GM21447 (cell line): ENCODE data around the gene CELF4.
"Not testable (repeated sequence)": the region's sequence is repeated elsewhere in the genome, so short reads cannot be mapped to it uniquely, and the experiment has no call there.

Experiments
- ATAC-seq: cut with Tn5 transposase; IDR thresholded peaks from one replicate; pipeline ENCODE4 v1.9.1; 2021; ENCODE audit not compliant: unreplicated experiment

Gene CELF4

DNA sequence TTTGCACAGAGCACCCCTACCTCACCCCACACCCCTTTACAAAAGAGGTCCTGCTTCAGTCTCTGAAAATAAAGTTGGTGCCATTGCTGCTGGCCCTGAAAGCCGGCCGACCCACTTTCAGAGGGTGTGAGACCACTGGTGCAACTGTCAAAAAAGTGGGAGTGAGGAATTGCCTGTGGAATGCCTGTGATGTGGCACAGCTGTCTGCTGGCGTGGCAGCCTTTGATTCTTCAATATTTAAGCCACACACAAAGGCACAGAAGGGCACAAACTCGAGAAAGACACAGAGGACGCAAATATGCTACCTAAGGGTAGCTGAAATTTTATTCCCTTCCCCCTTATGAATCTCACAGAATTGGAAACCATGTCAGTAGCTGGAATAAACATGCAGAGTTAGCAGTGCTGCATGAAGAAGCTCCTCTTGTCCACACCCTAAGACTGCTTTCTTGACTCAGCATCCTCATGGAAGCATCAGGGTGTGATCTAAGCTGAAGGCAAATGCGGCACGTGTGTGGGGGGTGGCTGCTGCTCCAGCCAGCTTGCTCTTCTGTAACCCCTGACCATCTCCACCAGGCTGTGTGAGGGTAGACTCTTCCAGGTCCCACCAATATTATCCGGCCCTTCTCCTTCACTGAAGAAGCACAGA lies 92.3 kb downstream of the CELF4 start:
- ATAC-seq: no peak

DNA sequence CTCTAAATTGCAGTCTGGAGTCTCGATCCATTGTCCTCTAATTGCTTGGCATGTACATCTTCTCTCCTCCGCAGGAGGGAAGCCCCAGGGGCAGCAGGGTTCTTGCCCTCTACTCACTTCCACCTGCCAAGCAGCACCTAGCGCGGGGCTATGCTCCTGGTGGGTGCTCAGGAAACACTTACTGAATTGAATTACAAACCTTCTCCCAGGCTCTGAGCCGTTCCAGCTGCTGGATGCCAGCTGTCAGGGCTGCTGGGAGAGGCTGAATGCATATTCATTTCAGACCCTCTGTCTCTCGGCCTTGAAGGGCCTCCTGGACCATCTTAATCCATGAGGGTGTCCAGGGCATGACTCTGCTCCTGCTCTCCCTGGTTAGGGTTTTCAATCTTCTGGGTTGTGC lies 94.0 kb downstream of the CELF4 start:
- ATAC-seq: no peak

DNA sequence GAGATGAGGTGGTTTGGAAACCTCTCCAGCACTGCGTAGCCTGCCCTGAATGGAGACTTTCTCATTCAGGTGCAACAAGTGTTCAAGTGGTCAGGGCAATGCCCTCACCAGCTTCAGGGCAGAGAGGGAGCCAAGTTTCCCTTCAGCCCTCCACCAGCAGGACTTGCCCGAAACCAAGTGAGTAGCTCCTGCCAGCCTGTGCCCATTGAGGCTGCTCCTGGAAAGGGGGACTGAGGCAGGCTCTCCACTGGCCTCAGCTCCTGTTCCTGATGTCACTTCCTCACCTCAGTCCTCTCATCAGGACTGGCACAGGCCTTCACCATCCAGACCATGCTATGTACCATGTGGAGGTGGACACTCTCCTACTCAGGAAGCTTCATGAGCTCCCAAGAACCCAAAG lies 94.6 kb downstream of the CELF4 start:
- no peak for ATAC-seq

DNA sequence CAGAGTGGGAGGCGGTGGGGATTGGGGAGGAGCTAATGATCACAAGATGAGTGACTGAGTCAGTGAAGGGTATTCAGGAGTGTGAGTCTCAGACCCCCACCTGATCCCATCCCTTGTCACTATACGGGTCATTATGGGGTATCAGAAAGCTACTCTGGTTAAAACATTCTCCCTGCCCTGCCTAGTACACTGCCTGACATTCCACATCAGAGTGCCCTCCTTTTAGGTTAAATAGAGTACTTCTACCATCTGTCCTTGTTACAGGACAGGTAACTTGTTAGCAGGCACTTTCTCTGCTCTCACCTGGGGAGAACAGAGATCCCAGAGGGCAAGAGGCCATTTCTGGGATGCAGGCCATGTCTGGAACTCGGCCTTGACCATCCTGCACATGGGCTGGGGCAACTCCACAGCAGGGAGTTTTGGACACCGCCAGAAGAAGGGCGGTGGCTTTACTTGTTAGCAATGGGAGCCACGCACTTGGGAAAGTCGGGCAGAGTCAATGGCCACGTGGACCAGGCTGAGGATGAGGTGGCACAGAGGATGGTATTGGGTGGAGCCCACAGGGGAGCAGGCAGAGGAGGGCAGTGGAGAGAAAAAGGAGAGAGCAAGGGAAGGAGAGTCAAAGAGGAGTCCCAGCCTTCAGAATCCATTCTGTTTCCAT lies 98.5 kb downstream of the CELF4 start:
- ATAC-seq: no peak

DNA sequence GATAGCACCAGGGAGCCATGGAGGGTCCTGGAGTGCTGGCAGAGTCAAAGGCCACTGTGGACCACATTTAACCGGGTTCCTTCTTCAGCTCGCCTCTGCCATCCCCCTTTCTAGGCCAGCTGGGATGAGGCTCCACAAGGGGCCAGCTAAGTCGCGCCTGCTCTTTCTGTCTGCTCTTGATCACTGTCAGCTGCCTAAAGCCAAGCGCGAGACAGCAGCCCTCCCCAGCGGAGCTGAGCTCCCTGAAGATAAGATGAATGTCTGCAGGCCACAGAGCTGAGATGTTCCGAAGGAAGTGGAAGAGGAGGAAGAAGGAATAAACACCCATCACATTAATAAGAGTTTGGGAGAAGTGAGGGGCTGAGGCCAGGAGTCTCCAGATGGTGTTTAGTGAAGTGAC lies 99.6 kb downstream of the CELF4 start:
- ATAC-seq: no peak

DNA sequence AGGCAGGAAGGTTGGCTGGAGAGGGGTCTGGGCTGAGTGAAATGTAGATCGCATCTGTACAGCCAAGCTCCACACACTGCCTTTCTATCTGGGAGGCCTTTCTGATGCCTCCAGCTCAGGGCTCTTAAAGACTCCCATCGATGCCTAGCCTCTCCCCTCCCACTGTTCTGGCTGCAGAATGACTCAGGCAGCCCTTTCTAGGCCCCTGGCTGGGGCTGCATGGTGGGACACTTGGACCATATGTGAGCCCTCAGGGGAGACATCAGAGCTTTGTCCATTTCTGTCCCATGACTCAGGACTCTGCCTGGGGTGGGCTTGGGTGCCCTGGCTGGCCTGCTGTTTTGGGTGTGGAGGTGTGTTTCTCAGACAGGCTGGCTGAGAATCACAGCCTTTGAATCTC lies 101.3 kb downstream of the CELF4 start:
- no peak for ATAC-seq

DNA sequence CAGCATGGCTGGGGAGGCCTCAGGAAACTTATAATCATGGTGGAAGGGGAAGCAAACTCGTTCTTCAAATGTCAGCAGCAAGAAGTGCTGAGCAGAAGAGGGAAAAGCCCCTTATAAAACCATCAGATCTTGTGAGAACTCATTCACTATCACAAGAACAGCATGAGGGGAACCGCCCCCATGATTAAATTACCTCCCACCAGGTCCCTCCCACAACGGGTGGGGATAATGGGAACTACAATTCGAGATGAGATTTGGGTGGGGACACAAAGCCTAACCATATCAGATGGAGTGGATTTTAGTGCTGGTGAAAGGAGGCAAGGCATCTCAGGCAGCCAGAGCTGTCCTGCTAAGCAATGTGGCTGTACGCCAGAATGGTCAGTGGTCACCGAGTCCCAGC lies 104.3 kb downstream of the CELF4 start:
- not testable (repeated sequence) for ATAC-seq

DNA sequence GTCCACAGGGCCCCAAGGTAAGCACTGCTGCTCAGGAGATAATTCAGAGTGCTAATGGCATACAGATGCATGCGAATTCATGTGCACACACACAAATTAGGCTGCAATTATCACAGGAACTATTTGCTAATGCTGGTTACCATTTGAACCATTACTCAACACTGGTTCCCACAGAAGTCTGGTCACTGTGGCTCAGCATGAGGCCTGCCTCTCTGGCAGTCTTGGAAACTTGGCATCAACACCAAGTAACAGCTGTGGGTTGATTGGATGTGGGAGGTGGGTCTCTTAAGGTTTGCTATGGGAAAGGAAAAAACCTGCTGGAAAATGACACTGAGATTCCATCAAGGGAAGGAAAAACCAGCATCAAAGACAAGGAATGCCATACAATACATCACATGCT lies 105.0 kb downstream of the CELF4 start:
- no peak for ATAC-seq

DNA sequence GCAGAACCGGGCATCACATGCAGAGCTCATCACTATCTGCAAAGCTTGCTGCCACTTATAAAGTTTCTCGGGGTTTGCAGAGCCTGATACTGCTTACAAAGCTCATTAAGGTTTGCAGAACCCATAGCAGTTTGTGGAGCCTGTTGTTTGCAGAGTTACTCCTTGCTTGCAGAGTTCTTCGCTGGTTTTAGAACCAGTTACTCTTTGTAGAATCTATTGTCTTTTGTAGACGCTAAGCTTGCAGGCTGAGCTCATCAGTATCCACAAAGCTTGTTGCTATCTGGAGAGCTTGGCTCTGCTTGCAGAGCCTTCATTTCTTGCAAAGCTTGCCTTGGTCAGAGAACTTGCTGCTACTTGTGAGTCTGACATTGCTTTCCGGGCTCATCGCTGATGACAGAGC lies 106.9 kb downstream of the CELF4 start:
- ATAC-seq: no peak

DNA sequence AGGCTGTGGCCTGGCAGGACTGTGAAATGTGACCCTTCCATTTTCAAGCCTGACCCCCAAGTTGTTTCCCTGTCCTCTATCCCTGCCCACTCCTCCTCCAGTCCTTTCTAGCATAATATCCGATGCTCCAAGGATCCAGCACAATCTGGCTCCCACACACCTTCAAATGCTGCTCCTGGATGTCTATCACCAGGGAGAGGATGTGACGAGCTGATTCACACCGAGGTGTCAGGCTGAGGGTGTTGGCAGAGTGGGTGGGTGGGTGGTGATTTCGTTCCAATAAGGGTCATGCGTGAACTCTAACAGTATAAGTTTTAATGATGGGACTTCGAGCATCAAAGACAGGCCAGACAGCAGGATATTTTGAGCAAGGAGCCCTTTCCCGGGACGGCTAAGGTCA lies 107.8 kb downstream of the CELF4 start:
- no peak for ATAC-seq

DNA sequence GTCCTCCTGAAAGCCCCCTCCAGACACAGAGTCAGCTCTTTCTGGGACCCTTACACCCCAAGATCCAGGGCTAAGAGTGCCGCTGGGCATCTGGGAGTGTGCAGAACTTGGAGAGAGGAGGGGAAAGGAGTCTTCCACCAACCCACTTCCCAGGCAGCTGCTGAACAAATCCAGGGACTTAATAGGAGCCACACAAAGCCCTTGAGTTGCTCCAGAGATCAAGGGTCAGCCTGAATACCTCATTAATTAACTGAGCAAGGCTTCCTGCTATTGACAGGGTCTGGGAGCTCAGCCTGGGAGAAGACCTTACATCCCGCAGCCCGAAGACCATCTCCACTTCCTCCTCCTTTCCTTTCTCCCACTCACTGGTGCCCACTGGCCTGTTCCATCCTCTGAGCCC lies 108.3 kb downstream of the CELF4 start:
- ATAC-seq: no peak

DNA sequence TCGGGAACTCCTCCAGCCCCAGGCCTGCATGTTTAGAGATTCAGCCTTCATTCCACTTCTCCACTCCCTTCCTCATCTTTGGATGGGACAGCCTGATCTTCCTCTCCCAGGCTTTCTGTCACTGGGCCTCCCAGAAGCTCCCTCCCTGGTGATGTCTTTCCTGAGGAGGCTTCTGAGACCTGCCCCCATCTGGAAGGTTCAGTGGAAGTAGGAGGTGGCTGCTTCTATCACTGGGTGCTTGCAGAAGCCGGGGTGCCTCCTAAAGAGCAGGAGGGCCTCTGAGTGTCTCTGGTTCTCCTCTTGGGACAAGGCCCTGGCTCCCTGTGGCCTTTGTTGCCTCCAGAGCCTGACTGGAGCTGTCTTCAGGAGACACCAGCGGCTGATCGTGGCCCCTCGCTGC lies 108.7 kb downstream of the CELF4 start:
- ATAC-seq: no peak

DNA sequence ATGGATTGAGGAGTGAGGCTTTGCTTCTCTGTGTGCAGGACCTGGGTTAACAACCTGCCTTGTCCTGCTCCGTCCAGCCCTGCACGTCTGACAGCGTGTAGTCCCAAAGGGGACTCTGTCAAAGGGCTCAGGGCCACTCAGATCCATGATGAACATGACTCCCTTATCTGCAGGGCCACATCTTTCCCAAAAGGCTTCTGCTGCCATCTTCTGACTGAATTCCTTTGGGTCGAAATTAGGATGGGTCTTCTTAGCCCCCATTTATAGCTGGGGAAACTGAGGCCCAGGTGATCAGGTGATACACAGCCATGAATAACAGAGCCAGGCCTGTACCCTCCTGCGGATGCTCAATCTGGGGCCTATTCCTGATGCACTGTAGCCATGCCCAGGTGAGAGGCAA lies 109.2 kb downstream of the CELF4 start:
- ATAC-seq: no peak

DNA sequence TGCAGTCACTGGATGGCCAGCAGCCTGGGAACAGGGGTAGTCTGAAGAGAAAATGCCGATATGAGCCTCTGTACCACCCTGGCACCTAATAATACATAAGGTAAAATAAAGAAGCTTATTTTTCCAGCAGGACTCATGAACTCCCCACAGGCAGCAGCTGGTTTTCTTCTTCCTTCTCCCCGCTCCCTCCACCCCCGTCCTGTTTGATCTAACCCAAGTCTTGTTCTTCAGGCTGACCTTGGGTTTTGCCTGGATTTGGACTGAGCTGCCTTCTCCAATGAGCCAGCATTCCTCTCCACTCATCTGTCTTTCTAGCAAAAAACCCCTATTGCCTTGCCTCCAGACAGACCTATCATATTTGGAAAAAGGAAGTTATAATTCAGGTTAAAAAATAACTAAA lies 111.8 kb downstream of the CELF4 start:
- no peak for ATAC-seq

DNA sequence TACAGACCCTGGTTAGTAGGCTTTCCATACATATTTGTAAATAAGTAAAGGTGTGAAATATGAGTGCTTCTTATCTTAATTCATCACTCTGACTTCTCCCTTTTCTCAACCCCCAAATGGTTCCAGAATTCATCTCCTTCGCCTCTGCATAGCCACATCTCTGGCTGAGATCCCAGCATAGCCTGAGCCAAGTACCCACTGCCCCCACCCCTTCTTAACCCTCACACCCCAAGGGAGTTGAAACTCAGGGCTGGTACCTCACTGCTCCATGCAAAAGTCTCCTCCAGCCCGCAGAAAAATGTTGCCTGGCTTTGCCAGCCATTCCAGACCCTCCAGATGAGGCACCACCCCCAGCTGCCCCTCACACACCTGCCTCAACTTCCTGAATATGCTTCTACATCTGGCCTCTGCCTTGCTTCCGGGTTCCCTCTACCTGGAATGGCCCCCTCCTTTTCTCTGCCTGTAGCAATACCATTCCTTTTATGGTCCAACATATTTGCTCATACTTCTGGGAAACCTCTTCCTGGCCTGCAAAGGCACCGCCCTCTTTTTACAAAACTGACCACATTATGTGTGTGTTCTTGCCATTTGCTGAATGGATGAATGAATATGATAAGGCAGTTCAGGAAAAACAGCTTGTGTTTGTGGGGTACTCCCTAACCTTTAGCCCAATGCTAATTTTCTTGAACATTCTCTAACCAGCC lies 112.8 kb downstream of the CELF4 start:
- no peak for ATAC-seq

DNA sequence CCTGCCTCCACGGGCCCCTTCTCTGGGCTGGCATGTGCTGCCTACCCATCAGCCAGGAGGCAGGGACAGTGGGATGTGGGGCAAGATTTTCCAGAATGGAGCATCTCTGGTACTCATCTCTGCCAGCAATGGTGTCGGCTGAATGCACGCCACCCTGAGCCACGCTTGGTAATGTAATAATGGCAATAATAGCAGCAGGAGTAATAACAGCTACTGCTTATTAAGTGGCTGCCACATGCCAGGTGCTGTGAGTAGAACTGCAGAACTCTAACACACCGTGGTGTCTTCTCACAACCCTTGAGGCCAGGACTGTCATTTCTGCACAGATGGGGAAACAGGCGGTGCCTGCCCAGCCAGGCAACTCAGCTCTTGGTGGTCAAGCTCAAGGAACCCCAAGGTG lies 113.6 kb downstream of the CELF4 start:
- no peak for ATAC-seq

DNA sequence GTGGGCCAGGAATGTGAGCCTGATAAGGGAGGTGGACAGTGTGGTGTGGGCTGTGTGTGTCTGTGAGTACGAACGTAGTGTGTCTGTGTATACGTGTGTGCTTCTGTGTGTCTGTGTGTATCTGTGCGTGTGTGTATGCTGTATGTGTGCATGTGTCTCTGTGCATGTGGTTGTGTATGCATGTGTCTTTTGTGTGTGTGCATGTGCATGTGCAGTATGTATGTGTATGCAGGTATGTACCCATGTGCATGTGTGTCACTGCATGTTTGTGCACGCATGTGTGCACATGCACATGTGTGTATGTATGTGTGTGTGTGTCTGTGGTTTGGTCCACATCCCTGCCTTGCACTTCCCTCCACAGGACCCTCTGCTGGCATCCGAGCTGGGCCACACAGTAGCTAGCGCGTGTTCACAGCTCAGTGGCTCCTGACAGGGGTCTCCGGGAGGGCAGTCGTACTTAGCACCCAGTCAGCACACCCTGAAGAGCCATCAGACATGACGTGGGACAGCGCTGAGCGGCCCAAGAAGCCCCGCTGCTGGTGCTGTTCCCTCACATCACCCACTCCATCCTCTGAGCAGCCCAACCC lies 114.3 kb downstream of the CELF4 start:
- no peak for ATAC-seq

DNA sequence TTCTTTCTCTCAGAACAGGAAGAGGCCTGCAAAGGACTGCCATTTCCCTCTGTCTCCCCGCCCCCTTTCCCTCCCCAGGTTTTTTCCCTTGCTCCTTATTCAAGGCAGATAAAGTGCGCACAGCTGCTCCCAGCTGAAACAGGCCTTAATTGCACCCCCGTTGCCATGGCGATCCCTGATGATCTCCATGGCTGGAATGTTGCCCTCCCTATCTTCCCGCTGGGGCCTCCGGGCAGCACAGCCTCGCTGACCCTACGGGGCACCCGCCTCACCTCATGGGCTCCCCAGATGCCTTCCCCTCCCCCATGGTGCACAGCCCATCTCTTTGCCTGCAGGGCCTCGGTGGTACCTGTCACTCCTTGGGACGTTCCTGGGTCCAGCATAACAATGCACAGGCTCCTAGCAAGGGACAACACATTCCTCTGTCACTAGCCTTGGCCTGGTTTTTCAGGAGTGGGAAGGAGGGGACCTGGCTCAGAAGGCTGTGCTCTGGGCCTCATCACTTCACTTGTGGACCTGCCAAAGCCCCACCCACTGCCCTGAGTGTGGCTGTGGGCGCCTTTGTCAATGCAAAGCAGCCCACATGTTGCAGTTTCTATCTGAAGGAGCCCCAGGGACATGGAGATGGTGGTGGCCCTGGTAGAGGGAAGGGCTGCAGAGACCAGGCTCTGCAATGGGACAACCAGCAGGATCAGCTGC lies 115.0 kb downstream of the CELF4 start:
- no peak for ATAC-seq

DNA sequence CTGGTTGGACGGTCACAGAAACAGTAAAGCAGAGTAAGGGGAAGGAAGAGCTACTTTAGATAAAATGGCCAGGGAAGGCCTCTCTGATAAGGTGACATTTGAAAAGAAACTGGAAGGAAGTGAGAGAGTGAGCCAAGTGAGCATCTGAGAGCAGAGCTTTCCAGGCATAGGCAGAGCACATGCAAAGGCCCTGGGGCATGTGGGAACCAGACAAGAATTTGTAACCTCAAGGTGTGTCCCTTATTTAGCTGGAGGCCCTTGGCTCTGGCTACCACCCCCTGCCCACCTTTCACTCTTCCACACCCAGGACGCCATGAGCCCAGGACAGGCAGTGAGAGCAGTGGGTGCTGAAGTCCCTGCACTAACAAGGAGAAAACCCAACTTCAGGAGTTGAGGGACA lies 116.0 kb downstream of the CELF4 start:
- no peak for ATAC-seq

DNA sequence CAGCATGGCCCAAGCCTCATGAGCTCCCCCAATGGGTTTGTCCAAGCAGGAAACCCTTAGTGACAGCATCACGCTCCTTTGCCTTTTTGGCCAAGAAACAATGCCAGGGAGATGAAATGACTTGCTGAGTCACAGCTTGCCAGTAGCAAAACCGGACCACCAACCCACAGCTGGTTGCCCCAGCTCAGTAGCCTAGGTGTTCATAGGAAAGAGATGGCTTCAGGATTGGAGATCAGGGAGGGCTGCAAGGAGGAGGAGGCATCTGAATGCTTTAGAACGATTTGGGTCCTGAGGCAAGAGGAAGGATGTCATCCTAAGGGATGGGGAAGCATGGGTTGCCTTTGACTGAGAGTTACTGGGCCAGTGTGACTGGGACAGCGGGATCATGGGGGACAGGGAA lies 116.7 kb downstream of the CELF4 start:
- no peak for ATAC-seq
